GM21381 (cell line): ENCODE measurements around the gene GOLT1A.

ENCODE experiments used
- ATAC-seq: cut with Tn5 transposase; IDR thresholded peaks from one replicate; pipeline ENCODE4 v1.9.1; 2021; ENCODE audit warnings: mild to moderate bottlenecking, moderate library complexity; ENCODE audit not compliant: unreplicated experiment

The GOLT1A gene

DNA sequence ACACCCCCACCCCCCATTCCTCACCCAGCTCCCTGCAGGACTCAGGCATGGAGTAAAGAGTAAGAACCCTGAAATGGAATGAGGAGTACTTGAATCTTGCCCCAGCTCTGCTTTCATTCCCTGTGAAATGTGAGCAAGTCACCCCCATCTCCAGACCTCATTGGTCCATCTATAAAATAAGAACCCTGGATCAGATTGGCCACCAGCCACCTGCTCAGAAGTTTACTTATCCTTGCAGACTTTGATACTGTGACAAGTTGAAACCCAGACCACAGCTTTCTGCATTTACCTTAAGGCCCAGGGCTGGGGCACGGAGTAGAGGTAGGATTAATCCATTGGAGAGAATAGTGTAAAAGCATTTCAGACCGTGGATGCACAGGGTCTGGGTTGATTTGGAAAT is 19.7 kb downstream of the GOLT1A start:
- no peak for ATAC-seq

DNA sequence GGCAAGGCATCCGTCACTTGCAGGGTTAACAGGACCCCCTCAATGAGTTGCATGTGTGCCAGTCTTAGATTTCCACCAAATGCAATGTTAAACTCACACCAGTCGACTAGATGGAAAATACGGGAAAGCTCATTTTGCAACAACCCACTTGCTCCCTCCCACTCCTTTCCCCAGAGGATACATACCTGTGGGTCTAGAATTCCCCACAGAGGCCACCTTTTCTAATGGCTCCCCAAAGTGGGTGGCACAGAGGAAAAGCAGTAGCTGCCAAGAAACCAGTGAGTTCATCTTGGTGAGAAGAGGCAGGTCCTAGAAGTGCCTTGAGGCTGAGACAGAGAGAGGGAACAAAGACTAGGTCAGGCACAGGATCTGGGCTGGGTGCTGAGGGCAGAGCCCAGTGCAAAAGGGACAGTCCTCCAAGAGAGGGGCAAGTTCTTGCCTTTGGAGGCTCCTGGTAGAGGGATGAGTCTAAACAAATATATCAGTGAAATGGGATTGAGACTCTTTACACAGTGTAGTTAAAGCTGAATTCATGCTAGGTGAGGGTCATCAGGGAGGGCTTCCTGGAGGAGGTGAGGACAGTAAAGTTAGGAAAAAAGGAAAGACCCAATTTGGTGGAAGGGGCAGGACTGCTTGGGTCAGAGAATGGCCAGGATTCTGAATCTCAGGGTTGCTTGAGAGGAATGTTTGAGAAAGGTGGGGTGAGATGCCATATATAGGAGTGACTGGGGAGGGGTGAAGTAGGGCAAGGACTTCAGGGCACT is 21.0 kb downstream of the GOLT1A start:
- ATAC-seq = no peak

DNA sequence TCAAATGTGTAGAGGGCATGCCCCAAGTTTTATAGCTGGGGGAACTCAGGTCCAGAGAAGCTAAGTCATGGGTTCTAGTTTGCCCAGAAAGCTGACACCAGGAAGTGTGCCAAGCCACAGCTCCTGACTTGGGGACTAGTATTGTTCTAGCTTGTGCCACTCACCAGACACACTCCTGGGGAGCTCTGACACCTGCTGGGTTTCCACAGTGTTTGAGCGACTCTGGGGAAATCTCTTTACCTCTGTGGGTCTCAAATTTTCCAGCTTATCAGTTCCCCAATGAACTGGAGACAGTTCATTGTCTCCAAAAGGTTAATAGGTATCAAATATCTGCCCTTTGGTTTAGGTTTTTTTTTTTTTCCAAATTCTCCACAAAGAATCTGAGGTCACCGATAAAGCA is 21.7 kb downstream of the GOLT1A start:
- no peak for ATAC-seq

DNA sequence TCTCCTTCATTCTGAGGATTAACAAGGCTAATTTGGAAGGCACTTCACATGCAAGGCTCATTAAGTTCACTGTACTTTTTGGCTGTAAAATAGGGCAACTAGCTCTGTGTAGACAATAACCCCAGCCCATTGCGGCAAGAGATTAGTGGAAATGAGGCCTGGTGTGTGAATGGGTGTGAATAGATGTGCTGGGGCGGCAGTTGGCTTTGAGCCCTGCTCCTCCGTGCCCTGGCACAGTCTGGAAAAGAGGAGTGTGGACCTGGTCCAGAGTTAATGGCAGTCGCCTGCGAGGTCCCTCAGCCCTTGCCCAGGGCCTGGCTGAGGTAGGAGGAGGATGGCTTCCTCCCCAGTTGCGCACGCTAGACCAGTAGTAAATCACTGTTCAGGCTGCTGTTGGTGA is 22.3 kb downstream of the GOLT1A start:
- no peak for ATAC-seq

DNA sequence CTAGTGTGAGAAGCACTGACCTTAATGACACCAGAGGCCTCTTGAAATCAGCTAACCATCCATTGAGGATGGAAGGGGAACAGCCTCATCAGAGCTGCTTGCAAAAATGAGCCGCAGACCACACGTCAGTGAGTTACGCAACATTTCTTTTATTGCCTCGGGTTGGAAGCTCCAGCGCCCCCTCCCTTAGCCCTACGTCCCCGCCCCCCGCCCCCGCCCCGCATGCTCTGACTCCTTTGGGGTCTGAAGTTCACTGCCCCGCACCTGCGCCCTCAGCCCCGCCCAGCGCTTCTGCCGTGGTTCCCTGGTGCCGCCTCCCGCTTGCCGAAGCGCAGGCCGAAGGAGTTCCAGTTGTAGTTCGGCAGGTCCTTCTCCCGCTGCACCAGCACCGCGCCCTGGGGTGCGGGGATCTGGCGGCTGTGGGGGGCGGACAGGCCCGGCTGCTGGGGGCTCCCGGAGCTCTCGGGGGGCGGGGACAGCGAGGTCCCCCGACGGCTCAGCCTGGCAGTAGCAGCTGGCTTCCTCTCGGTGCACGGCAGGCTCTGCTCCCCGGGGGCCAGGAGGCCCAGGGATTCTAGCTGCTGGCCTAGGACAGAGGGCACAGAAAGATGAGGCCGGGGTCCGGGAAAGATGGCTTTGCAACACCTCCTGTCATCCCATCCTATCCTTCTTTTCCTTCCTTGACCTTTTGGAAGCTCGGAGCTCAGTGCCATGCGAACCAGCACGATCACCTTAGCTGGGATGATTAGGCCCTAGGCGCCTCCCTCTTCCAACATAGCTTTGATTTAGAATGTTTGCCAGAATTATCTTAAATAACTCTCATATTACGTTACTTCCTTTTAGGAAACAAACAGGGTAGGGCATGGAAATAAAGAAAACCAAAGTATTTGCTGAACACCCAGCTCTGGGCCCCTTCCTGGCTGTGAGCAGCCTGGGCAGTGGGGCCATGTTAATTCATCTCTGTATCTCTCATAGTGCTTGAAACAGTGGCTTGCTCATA is 23.3 kb downstream of the GOLT1A start:
- no peak for ATAC-seq

DNA sequence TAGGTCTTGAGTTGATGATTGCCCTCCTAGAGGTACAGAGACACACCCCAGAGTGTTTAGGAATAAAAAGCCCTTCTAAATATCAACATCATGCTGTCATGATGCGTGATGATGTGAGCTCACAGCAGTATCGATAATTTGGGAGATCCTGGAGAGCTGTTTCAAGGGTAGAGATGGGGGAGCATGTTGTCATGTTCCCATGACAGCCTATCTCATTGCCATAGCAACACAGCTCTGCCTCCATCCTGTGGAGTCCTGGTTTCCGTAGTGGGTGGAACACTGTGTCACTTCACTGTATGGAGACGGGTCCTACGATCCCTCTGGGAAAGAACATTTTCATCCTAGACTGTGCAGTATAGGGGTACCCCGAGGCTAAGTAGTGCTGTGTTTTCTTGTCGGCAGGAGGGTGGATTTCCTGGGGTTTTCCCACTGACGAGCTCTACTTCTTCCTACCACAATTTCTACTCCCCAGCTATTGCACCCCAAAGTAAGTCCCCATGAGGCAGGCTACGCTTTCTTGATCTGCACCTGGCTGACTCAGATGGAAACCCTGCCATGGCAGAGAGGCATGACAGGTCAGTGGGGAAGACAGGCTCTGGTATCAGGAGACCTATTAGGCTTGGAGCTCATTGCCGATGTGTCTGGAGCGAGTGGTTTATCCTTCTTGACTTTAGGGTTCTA is 24.7 kb downstream of the GOLT1A start:
- ATAC-seq = no peak

DNA sequence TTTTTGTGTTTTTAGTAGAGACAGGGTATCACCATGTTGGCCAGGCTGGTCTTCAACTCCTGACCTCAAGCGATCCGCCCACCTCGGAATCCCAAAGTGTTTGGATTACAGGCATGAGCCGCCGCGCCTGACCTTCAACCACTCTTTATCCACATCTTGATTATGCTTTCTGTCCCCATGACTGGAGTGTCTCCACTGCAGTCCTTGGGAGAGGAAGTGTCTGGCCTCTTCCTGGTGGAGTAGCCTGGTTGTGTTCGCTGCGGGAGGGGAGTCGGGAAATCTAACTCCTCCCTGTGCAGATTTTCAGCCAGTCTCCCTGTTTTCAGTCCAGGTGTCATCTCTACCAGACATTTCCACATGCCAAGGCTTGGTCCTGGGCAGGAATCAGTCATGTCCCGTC is 27.2 kb downstream of the GOLT1A start:
- no peak for ATAC-seq

DNA sequence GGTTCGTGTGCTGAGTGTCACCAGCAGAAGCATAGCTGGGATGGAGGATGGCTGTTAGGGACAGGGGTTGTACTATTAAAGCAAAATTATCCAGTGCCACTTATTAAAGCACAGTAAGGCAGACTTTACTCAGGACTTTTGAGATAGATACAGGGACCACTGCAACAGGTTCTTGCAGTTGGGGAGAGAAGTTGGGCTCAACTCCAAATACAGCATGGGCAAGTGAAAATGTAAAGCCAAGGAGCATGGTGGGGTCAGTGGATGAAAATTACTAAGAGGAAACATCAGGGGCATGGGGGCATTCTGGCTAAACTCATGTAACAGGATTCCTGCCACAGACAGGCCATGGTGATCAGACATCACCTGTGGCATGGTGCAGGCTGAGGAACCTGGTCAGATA is 32.7 kb downstream of the GOLT1A start:
- ATAC-seq = no peak

DNA sequence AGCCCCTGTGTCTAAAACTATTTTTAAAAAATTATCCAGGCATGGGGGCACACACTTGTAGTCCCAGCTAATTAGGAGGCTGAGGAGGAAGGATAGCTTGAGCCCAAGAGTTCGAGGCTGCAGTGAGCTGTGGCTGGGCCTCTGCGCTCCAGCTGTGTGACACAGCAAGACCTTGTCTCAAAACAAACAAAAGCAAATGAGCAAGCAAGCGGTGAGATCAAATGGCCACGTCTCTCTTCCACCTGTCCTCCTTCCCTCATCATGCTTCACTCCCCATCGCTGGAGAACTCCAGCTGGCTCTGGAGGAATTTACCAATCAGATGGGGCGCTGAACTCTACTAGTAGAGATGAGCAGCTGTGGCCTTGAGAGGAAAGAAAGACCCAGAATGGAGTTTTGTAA is 33.7 kb downstream of the GOLT1A start:
- ATAC-seq = no peak

DNA sequence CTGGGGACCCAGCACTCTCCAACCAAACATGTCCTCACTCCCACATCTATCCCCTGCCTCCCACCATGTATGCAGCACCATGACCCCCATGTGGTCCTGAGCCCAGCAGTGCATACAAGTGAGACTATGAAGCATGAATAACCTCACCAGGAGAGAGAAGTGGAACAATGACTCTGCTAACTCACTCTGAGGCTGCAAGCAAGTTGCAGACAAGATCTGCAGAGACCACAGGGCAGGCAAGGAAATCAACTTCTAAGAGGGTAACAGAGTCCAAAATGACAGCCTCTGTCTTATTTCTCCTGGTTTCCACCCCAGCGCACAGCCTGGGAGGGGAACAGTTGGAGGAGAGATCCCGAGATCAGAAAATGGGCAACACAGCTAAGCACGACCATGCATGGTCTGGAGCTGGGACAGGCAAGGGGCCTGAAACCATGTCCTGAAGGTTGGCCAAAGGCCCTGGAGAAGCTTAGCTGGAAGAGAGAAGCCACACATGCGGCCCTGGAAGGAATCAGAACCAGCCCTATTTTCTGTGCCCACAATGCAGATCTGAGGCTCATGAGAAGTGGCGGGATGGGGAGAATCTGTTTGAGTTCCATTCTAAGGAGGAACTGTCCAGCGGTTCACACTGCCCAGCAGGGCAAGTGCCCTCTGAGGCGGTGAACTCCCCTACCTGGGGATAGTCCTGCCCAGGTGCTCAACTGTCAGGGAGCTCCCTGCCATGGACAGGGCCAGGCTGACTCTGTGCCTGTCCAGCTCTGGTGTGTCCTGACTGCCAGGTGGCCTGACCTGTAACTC is 35.1 kb downstream of the GOLT1A start:
- no peak for ATAC-seq

DNA sequence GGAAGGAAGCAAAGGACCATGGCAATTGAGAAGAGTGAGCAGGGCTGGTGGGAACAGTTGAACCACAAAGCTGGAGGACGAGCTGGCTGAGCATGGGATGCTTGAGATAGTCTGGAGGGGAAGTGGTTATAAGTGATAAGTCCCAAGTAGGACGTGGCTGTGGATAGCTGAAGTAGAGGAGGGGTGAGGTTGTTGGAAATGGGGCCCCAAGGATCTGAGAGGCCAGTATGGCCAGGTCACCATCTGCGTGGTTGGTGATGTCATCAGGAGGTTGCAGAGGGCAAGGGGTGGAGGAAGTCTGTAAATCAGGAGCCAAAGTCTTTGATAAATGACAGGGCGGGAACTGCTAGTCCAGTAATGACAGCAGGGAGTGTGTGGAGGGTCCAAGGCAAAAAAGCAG is 36.7 kb downstream of the GOLT1A start:
- no peak for ATAC-seq

DNA sequence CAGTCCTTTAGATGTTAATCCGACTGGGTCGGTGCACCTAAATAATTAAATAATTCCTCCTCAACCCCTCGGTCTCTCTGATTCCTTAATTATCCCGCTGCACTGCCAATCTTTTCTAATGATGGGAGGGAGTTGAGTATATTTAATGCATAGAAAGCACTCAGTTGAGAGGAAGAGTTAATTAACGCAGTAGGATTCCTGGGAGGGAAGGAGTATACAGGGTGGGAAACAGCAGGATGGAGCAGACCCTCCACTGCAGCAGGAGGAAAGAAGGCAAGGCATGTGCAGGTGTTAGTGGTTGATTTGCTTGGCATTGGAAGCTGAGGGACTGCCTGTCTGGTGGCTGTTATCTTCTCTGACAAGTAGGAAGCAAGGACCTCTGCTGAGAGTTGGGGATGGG is 37.7 kb downstream of the GOLT1A start:
- ATAC-seq = no peak

DNA sequence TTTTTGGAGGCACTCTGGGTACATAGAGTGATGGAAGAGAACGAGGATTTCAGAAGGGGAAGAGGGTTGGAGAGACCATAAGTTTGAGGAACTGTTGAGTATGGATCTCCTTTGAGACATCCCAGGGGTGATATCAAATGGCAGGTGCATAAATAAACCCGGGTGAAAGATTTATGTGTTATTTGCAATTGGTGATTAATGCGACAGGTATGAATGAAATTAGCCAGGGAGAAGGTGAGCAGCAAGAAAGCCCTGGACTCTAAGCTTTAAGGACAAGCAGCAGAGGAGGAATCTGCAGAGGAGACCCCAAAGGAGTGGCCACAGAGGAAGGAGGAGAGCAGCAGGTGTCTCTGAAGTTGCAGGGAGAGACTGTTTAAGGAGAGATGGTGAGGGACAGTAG is 38.8 kb downstream of the GOLT1A start:
- no peak for ATAC-seq

DNA sequence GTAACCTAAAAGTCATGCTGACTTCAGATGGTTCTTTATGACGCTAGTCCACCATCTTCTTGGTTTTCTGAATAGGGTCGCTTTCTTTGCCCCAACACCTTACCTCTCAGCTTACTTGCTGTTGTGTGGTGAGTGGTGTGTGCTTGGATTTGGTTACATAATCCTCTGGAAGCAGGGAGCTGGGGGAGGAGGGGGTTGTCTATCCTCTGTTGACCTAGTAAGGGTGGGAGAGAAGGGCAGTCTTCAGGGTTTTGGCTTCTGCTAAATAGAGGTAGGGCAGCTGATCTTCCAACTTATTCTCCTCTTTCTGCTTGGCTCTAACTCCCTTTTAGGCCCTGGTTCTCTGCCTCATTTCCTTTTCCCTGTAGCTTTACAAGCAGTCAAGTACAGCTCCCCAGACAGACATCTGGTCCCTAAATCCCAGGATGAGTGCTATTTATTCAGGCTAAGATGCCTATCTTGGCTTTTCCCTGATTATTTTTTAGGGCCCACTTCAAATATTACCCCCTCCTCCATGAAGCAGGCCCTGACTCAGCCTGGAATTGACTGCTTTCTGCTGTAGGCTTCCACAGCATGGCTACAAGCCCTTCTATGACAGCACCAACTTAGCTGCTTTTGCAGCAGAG is 41.3 kb downstream of the GOLT1A start:
- no peak for ATAC-seq

DNA sequence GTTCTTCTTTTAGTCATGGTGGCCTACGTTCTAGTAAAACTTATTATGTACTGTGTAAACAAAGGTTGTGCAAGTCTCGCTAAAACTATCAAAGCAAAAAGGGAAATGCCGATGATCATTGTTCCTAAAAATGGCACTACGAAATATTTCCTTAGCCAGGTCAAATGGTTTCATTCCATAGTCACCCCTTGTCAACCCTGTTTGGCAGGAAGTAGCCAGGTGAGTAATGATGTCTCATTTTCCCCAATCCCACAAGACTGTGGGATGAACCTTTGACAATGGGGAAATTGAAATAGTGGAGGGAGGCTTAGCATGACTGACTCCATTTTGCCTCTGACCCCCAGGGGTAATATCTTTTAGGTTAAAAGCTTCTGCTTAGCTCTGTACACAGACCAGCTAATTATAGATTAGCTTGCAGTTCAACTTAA is 42.0 kb downstream of the GOLT1A start:
- no peak for ATAC-seq

DNA sequence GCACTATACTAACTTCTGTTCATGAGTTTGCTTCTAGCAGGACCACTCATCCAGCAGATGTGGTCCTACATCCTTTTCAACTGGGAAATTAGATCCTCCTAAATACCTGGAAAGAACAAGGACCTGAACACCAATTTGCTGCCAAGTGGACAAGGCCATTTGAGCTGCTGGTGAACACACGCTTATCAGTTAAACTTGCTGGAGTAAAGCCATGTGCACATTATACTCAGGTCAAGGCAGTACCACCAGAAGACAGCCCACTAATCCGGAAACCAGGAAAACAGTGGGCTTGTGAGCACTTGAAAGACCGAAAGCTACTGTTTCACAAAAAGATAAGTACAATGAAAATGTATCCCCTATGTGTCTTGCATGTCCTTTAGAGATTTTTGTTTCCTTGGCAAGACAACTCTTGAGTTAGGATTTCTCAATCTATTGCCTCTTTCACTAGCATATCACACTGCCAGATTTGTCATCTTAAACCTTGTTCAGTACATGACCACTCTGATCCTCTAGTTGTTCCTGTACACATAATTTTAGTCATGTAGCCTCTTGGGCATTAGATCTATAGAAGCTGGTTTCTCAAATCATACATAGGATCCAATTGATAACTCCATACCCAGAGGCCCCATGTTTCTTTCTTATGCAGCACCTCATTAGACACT is 43.2 kb downstream of the GOLT1A start:
- ATAC-seq = no peak

DNA sequence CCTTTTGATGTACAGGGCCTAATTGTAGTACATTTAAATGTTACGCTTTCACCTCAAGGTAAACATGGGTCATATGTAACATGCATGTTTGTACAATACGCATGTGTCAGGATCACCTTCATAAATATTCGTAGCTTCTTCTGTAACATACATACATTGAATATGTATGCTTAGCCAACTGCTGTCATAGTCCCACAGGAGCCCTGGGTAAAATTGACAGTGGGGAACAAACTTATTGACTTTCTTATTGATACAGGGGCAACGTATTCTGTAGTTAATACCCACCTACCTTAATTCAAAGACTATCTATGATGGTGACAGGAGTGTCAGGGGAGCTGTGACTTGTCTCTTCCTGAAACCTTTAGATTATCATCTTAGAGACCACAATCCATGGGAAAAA is 43.9 kb downstream of the GOLT1A start:
- ATAC-seq = no peak

DNA sequence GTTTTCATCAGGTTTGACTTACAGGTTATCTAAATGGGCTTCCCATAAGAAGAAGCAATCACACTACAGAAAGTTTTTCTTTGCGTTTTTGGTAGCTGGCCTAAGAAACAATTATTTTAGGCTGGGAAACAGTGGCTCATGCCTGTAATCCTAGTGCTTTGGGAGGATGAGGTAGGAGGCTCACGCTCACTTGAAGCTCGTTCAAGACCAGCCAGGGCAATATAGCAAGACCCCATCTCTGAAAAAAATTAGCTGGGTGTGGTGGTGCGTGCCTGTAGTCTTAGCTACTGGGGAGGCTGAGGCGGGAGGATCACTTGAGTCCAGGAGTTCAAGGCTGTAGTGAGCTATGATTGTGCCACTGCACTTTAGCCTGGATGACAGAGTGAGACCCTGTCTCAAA is 46.1 kb downstream of the GOLT1A start:
- ATAC-seq = no peak

DNA sequence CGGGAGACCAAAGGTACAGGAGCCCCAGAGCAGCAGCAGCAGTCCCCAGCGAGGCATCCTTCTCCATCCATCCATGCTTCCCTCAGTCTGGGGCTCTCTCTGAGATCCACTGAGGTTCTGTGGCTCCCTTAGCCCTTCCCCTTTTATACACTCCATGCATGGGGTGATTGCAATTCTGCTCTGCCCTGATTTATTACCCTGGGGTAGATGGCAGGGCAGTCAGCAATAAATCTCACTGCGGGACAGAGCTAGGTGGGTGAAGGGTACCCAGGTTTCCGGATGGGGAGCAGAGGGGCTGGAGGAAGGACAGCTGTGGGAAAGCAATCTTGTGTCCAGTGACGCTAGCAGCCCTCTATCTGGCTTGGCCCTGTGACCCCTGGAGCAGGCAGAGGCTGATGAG is 47.6 kb downstream of the GOLT1A start, which contains the start of gene REN:
TSS of gene REN (minus strand) at position 119 of the 400 bp plus-strand sequence. CDS start at position 75, 44 bp downstream.
- ATAC-seq = no peak
